ENCODE measurements around the gene LRRC51.

The LRRC51 gene

DNA sequence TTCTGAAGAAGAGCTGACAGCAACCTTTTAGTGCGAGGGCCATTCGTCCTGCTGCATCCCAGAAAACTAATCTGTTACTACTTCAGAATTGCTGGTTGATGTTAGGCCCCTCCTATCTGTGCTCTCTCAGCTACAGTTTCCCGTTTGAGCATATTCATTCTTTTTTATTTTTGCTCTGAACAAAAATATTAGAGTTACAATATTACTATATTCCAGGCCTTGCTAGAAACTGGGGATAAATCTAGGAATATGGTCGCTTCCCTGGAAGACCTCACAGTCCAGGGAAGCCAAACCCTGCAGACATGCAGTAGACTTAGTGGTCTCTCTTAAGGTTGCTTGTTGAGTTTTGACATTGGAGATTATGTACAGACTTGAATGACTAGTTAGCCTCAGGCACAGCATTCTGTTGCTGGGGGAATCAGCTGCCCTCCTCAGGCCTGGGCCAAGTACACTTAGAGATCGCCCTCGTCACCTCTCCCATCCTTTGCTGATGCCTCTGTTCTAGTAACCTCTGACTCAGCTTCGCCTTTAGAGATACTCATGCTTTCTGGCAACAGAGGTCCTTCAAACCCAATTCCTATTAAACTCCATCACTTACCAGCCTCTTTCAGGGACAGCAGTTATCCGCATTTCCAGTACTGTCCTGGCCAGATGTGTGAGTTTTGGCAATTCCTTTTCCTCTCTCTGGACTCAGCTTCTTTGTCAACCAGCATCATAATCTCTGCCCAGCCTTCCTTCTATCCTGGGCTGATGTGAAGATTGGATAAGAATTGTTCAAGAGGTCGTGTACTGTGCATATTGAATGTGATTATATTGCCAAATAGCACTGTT, 32.5 kb downstream of the LRRC51 start:
- Histone ChIP-seq H3K27ac (ENCODE audit: low read length) (peak overlapping the region; percentile 85), H2AFZ (ENCODE audit: low read depth, low read length) (peak overlapping the region; percentile 90), H3K4me3 (ENCODE audit: low read length) (peak overlapping the region; percentile 87), H3K9me3 (ENCODE audit: insufficient read depth, low read length) (no peaks in the 10 kb centered on the region), H3K36me3 (replicated peaks; ENCODE audit: low read depth, low read length) (peaks cover 3% of the 10 kb centered on the region), H3K27me3 (ENCODE audit: low read depth, low read length) (no peaks in the 10 kb centered on the region), H3K4me2 (ENCODE audit: low read length) (peak overlapping the region; percentile 91), H3K9ac (ENCODE audit: low read length) (peak overlapping the region; percentile 88), H3K79me2 (ENCODE audit: low read length) (0 out of 2 replicates have a peak, but pooled peaks cover 3% of the 10 kb centered on the region), H3K4me1 (ENCODE audit: low read length) (peaks cover 15% of the 10 kb centered on the region), H4K20me1 (ENCODE audit: insufficient read depth, low read length) (no peaks in the 10 kb centered on the region)
- TF ChIP-seq, protein P1, sequence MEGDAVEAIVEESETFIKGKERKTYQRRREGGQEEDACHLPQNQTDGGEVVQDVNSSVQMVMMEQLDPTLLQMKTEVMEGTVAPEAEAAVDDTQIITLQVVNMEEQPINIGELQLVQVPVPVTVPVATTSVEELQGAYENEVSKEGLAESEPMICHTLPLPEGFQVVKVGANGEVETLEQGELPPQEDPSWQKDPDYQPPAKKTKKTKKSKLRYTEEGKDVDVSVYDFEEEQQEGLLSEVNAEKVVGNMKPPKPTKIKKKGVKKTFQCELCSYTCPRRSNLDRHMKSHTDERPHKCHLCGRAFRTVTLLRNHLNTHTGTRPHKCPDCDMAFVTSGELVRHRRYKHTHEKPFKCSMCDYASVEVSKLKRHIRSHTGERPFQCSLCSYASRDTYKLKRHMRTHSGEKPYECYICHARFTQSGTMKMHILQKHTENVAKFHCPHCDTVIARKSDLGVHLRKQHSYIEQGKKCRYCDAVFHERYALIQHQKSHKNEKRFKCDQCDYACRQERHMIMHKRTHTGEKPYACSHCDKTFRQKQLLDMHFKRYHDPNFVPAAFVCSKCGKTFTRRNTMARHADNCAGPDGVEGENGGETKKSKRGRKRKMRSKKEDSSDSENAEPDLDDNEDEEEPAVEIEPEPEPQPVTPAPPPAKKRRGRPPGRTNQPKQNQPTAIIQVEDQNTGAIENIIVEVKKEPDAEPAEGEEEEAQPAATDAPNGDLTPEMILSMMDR (IDR thresholded peaks at IDR 0.05; ENCODE audit: low read depth, low read length): no peak
- TF ChIP-seq EZH2phosphoT487 (IDR thresholded peaks at IDR 0.05; ENCODE audit: low read depth): no peak

DNA sequence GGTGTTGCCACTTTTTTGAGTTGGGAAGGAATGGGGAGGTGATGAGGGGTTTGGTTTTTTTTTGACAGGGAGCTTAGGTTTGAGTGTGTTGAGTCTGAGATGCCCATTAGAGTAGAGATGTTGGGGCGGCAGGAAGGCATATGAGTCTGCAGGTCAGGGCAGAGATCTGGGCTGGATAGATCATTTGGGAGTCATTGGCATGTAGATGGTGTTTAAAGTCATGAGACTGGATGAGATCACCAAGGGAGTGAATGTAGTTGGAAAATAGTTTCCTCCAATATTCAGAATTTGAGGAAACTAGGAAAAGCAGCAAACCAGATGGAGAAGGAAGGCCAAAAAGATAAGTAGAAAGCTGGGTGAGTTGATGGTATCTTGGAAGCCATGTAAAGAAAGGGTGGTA, 33.9 kb downstream of the LRRC51 start:
- H3K9me3 ChIP-seq (ENCODE audit: insufficient read depth, low read length): no peaks in the 10 kb centered on the region
- H3K27ac ChIP-seq (ENCODE audit: low read length): no peak overlapping the region
- no peak overlapping the region for H3K4me2 ChIP-seq (ENCODE audit: low read length)
- H2AFZ ChIP-seq (ENCODE audit: low read depth, low read length): no peak overlapping the region
- H3K4me3 ChIP-seq (ENCODE audit: low read length): no peak overlapping the region
- TF ChIP-seq, protein P1 (IDR thresholded peaks at IDR 0.05; ENCODE audit: low read depth, low read length): no peak
- no peak for TF ChIP-seq EZH2phosphoT487 (IDR thresholded peaks at IDR 0.05; ENCODE audit: low read depth)
- peaks cover 3% of the 10 kb centered on the region for H3K36me3 ChIP-seq (replicated peaks; ENCODE audit: low read depth, low read length)
- H3K79me2 ChIP-seq (ENCODE audit: low read length): 0 out of 2 replicates have a peak, but pooled peaks cover 3% of the 10 kb centered on the region
- H3K9ac ChIP-seq (ENCODE audit: low read length): no peak overlapping the region
- peaks cover 15% of the 10 kb centered on the region for H3K4me1 ChIP-seq (ENCODE audit: low read length)
- no peaks in the 10 kb centered on the region for H3K27me3 ChIP-seq (ENCODE audit: low read depth, low read length)
- no peaks in the 10 kb centered on the region for H4K20me1 ChIP-seq (ENCODE audit: insufficient read depth, low read length)

DNA sequence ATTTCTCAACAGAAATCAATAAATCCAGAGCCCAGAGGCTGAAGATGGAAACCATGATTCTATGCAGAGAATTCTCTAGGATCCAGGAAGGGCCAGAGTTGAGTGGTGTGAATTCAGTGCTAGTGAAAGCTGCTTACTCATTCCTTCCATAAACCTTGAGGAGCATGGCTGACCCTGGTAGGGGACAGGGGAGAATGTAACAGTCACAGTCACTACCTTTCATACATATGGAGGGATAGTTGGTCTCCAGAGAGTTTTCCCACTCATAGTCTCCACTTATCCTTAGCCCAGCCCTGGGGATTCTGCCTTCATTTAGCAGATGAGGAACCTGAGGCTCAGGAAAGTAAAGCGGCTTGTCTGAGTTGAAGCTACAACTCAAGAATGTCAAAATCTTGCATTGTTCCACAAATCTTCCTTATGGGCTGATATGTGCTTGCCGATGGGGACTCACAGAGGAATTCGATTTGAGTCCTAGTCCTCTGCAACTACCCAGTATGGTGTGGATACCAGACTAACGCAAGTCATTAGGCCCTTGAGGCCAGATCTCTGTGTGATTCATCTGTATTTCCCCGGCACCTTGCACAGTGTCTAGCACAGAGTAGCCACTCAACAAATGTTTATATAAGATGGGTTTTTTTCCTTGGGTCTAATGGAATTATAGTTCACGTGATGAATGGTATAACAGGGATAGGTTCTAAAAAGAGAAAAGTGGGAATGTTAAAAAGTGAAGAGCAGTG, 35.5 kb downstream of the LRRC51 start:
- Histone ChIP-seq H3K4me2 (ENCODE audit: low read length) (no peak overlapping the region), H2AFZ (ENCODE audit: low read depth, low read length) (no peak overlapping the region), H3K9me3 (ENCODE audit: insufficient read depth, low read length) (no peaks in the 10 kb centered on the region), H3K9ac (ENCODE audit: low read length) (no peak overlapping the region), H3K4me1 (ENCODE audit: low read length) (peaks cover 13% of the 10 kb centered on the region), H3K79me2 (ENCODE audit: low read length) (0 out of 2 replicates have a peak, but pooled peaks cover 3% of the 10 kb centered on the region), H4K20me1 (ENCODE audit: insufficient read depth, low read length) (no peaks in the 10 kb centered on the region), H3K4me3 (ENCODE audit: low read length) (no peak overlapping the region), H3K36me3 (replicated peaks; ENCODE audit: low read depth, low read length) (no peaks in the 10 kb centered on the region), H3K27ac (ENCODE audit: low read length) (no peak overlapping the region), H3K27me3 (ENCODE audit: low read depth, low read length) (no peaks in the 10 kb centered on the region)
- TF ChIP-seq EZH2phosphoT487 (IDR thresholded peaks at IDR 0.05; ENCODE audit: low read depth): no peak
- TF ChIP-seq, protein P1 (IDR thresholded peaks at IDR 0.05; ENCODE audit: low read depth, low read length): no peak

DNA sequence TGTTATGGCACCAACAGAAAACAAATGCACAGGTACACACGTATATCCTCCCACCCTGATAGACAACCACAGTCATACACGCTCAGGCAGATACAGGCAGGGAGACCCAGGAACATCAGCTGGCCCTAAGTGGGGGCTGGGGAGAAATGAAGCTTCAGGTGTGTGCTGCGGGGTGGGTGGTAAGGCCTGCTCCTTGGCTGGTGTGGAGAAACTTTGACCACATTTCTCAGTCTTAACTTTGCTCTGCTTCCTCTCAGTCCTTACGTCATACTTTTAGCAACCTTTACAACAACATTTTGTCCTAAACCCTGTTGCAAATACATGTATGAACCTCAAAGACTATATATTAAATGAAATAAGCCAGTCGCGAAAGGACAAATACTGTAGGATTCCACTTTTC, 38.5 kb downstream of the LRRC51 start:
- TF ChIP-seq, protein P1 (IDR thresholded peaks at IDR 0.05; ENCODE audit: low read depth, low read length): no peak
- no peak for TF ChIP-seq EZH2phosphoT487 (IDR thresholded peaks at IDR 0.05; ENCODE audit: low read depth)
- H3K27ac ChIP-seq (ENCODE audit: low read length): no peak overlapping the region
- H2AFZ ChIP-seq (ENCODE audit: low read depth, low read length): no peak overlapping the region
- H3K4me3 ChIP-seq (ENCODE audit: low read length): no peak overlapping the region
- no peaks in the 10 kb centered on the region for H3K9me3 ChIP-seq (ENCODE audit: insufficient read depth, low read length)
- H3K79me2 ChIP-seq (ENCODE audit: low read length): no peaks in the 10 kb centered on the region
- no peaks in the 10 kb centered on the region for H3K27me3 ChIP-seq (ENCODE audit: low read depth, low read length)
- no peak overlapping the region for H3K4me2 ChIP-seq (ENCODE audit: low read length)
- no peak overlapping the region for H3K9ac ChIP-seq (ENCODE audit: low read length)
- no peaks in the 10 kb centered on the region for H3K36me3 ChIP-seq (replicated peaks; ENCODE audit: low read depth, low read length)
- H4K20me1 ChIP-seq (ENCODE audit: insufficient read depth, low read length): no peaks in the 10 kb centered on the region
- no peaks in the 10 kb centered on the region for H3K4me1 ChIP-seq (ENCODE audit: low read length)
